Esophagus muscularis mucosa (tissue), 4 donors: Measurements from ENCODE around the gene DYNLL2. TPM values are rescaled to one million over a fixed set of nuclear protein-coding genes. Genes with fewer than 3 reads are reported as not detected.
"Not testable (repeated sequence)": the region's sequence is repeated elsewhere in the genome, so short reads cannot be mapped to it uniquely, and the experiment has no call there.

Experiments
- DNase-seq: peaks from one replicate; pipeline ENCODE4 v3.0.0-alpha.2; 2017; ENCODE audit errors: extremely low spot score
- H3K27ac ChIP-seq, 4 donors: fragments of 200-600 bp; sonication (generic); replicated peaks in 1 of 4; 1 replicate in 3 of 4; 2 replicates in 1 of 4; pipeline ENCODE4 v1.5.1; 2016 to 2019; ENCODE audit warnings: mild to moderate bottlenecking in 1 of 4
- H3K27me3 ChIP-seq, 4 donors: fragments of 200-600 bp; sonication (generic); one replicate each; pipeline versions ENCODE4 v1.5.1 to v1.6.0; 2016 to 2019
- H3K36me3 ChIP-seq, 4 donors: fragments of 200-600 bp; sonication (generic); one replicate each; pipeline ENCODE4 v1.5.1; 2016 to 2019
- H3K4me1 ChIP-seq, 4 donors: fragments of 200-600 bp; sonication (generic); one replicate each; pipeline ENCODE4 v1.5.1; 2016 to 2019
- H3K4me3 ChIP-seq, 4 donors: fragments of 200-600 bp; sonication (generic); 1 replicate in 2 of 4; 2 replicates in 2 of 4; pipeline ENCODE4 v1.5.1; 2016 to 2019; ENCODE audit warnings: mild to moderate bottlenecking in 4 of 4, moderate library complexity in 1 of 4
- H3K9me3 ChIP-seq, 4 donors: fragments of 200-600 bp; sonication (generic); 1 replicate in 3 of 4; 2 replicates in 1 of 4; pipeline ENCODE4 v1.5.1; 2016 to 2019
- CTCF ChIP-seq, 3 experiments: fragments of 200-600 bp in 2 of 3; fragments of 450-650 bp in 1 of 3; sonication (generic) in 2 of 3; IDR thresholded peaks; one replicate each; pipeline ENCODE4 v1.5.1; 2017 to 2019; ENCODE audit warnings: antibody characterized with exemption in 3 of 3, mild to moderate bottlenecking in 2 of 3, moderate library complexity in 1 of 3
- EP300 ChIP-seq: sonication (generic); formaldehyde crosslinking; IDR thresholded peaks from one replicate; pipeline ENCODE4 v1.6.1; 2017; ENCODE audit warnings: antibody characterized with exemption
- POLR2A ChIP-seq: fragments of 450-650 bp; IDR thresholded peaks from one replicate; pipeline ENCODE4 v1.6.1; 2017; ENCODE audit warnings: antibody characterized with exemption, moderate library complexity, mild to moderate bottlenecking, low read depth
- POLR2AphosphoS5 ChIP-seq, 2 donors: sonication (generic); formaldehyde crosslinking; IDR thresholded peaks; one replicate each; pipeline ENCODE4 v1.6.1; 2017; ENCODE audit warnings: antibody characterized with exemption in 2 of 2
- WGBS: methylation state at CpG from one replicate; pipeline ENCODE4 v1.1.5; 2018; 5-methylcytosine and 5-hydroxymethylcytosine counted together
- intact Hi-C: fragments of 100-400 bp; cut with DNase I; formaldehyde crosslinking; loops from one replicate; pipeline ENCODE4 v1.15.1; 2023
- total RNA-seq, 4 donors: library from RNA; depleted of rRNA; stranded (reverse); fragments of >200 nt; gene quantifications; one replicate each; pipeline versions ENCODE4 v1.1.0 to v1.2.1, GENCODE V29; 2016

DYNLL2 gene
- total RNA-seq, 4 donors from 2014 or later, result 22.2 to 37.0 (median 36.3) TPM

DNA sequence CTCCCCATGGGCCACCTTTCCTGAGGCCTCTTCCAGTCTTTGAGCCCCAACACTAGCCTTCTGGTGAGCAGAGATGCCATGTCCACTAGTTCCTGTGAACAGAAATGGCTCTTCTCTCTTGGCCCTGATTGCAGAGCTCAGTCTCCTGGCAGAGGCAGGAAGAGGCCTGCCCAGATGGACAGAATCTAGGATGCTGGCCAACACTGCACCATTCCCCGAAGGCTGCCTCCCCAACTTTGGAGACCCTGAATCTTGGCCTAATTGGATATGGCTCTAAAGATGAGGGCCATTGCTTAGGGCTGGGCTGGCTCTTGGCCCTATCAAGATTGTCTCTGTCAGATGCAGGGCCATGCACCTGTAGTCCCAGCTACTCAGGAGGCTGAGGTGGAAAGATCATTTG is 18.0 kb upstream of the DYNLL2 start:
- H3K27ac ChIP-seq, result no peak overlapping the region
- H3K36me3 ChIP-seq, result no peaks in the 10 kb centered on the region
- no peaks in the 10 kb centered on the region for H3K9me3 ChIP-seq
- TF ChIP-seq POLR2A (no peak), CTCF (IDR thresholded peaks at IDR 0.05) (no peak), EP300 (no peak), POLR2AphosphoS5 (IDR thresholded peaks at IDR 0.05) (no peak)
- no peak overlapping the region for H3K4me3 ChIP-seq
- no peak for DNase-seq
- H3K27me3 ChIP-seq, result no peaks in the 10 kb centered on the region
- peaks cover 3 to 18% (median 12%) of the 10 kb centered on the region in 4 donors for H3K4me1 ChIP-seq
- intact Hi-C loops, result loop anchor here (5.0 kb wide), 1 partner anchor 352 kb away; the partner anchor contains the start of gene RNF43
- WGBS, result 62% methylated on average over 1 of the region's 1 CpG

DNA sequence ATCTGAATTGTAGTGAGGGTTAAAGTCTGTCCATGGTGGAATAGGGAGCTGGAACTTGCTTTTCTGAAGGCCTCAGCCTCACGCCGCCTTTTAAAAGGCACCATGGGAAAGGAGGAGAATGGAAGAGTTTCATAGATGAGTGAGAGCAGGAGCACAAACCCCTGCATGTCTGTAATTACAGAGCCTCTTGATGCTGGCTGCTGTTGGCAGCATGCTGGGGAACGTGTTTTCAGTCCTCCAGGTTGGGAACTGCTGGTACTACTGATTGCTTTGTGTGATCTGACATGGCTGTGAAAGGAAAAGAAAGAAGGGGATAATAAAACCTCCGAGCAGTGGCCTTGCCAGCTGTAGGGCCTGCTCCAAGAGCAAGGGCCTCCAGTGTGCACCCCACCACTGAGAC is 16.8 kb upstream of the DYNLL2 start:
- no peak for DNase-seq
- Histone ChIP-seq H3K27ac (no peak overlapping the region), H3K4me1 (peaks cover 0 to 6% (median 3%) of the 10 kb centered on the region in 4 donors), H3K27me3 (peaks cover 0 to 5% (median 0%) of the 10 kb centered on the region in 4 donors), H3K36me3 (no peaks in the 10 kb centered on the region), H3K4me3 (no peak overlapping the region), H3K9me3 (no peaks in the 10 kb centered on the region)
- TF ChIP-seq CTCF (IDR thresholded peaks at IDR 0.05), result no peak
- TF ChIP-seq POLR2AphosphoS5 (IDR thresholded peaks at IDR 0.05), result no peak
- TF ChIP-seq POLR2A, result no peak
- no peak for TF ChIP-seq EP300
- intact Hi-C loops, result loop anchor here (5.0 kb wide), 1 partner anchor 351 kb away; the partner anchor contains the start of gene RNF43
- WGBS, result 60% methylated on average over 4 of the region's 4 CpGs

DNA sequence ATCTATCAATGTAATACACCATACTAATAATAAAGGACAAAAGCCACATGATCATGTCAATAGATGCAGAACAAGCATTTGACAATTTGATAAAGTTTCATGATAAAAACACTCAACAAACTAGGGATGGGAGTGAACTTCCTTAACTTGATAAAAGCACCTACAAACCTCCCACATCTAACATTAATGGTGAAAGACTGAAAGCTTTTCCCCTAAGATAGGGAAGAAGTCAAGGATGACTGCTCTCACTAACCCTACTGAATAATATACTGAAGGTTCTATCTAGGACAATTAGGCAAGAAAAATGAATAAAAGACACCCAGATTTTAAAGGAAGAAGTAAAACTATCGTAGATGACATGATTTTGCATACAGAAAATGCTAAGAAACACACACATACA is 10.4 kb upstream of the DYNLL2 start:
- WGBS, result 80% methylated on average over 1 of the region's 1 CpG
- Histone ChIP-seq H3K4me1 (no peaks in the 10 kb centered on the region), H3K27ac (no peak overlapping the region), H3K36me3 (no peaks in the 10 kb centered on the region), H3K9me3 (no peaks in the 10 kb centered on the region), H3K27me3 (peaks cover 0 to 5% (median 0%) of the 10 kb centered on the region in 4 donors), H3K4me3 (no peak overlapping the region)
- intact Hi-C loops, result no loop called here
- TF ChIP-seq POLR2A, result no peak
- no peak for TF ChIP-seq CTCF (IDR thresholded peaks at IDR 0.05)
- TF ChIP-seq POLR2AphosphoS5 (IDR thresholded peaks at IDR 0.05), result no peak
- DNase-seq, result no peak

- H3K27me3 ChIP-seq, H3K4me3 ChIP-seq, H3K4me1 ChIP-seq, DNase-seq, H3K9me3 ChIP-seq, H3K36me3 ChIP-seq, H3K27ac ChIP-seq, intact Hi-C loops: not testable (repeated sequence)
- 58% methylated on average over 5 of the region's 7 CpGs for WGBS
Observed at GRCh38 chr17:58073266-58073665, 10.0 kb upstream of the DYNLL2 start.

DNA sequence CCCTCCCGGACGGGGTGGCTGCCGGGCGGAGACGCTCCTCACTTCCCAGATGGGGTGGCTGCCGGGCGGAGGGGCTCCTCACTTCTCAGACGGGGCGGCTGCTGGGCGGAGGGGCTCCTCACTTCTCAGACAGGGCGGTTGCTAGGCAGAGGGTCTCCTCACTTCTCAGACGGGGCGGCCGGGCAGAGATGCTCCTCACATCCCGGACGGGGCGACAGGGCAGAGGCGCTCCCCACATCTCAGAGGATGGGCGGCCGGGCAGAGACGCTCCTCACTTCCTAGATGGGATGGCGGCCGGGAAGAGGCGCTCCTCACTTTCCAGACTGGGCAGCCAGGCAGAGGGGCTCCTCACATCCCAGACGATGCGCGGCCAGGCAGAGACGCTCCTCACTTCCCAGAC is 8.8 kb upstream of the DYNLL2 start:
- H3K4me1 ChIP-seq, result not testable (repeated sequence)
- WGBS, result no CpG with 5 or more reads among the region's 28 CpGs

More for the DNA sequence above, 8.8 kb upstream of the DYNLL2 start:
- H3K27ac ChIP-seq, intact Hi-C loops, H3K9me3 ChIP-seq, DNase-seq, H3K27me3 ChIP-seq, H3K36me3 ChIP-seq, H3K4me3 ChIP-seq: not testable (repeated sequence)
